Breast epithelium (tissue), 4 donors: Measurements from ENCODE around the gene KMT2E. TPM values are rescaled to one million over a fixed set of nuclear protein-coding genes. Genes with fewer than 3 reads are reported as not detected.
A peak's percentile ranks its signal among the peaks of the same experiment; 100 is the strongest.

Experiments
- DNase-seq, 2 donors: peaks; one replicate each; pipeline ENCODE4 v3.0.0-alpha.2; 2019; ENCODE audit warnings: low spot score in 2 of 2
- H3K27ac ChIP-seq, 2 donors: fragments of 200-600 bp; sonication (generic) in 1 of 2; one replicate each; pipeline ENCODE4 v1.5.1; 2016 to 2019; ENCODE audit warnings: mild to moderate bottlenecking in 1 of 2
- H3K27me3 ChIP-seq, 2 donors: fragments of 200-600 bp; sonication (generic) in 1 of 2; one replicate each; pipeline versions ENCODE4 v1.5.1 to v1.6.0; 2017 to 2019; ENCODE audit warnings: control low read depth in 1 of 2, mild to moderate bottlenecking in 1 of 2
- H3K36me3 ChIP-seq: fragments of 200-600 bp; one replicate; pipeline ENCODE4 v1.5.1; 2019
- H3K4me1 ChIP-seq, 2 donors: fragments of 200-600 bp; sonication (generic); one replicate each; pipeline ENCODE4 v1.5.1; 2016 to 2019; ENCODE audit warnings: control low read depth in 1 of 2
- H3K4me3 ChIP-seq, 3 donors: fragments of 200-600 bp; sonication (generic); 1 replicate in 2 of 3; 2 replicates in 1 of 3; pipeline ENCODE4 v1.5.1; 2016 to 2019; ENCODE audit warnings: mild to moderate bottlenecking in 3 of 3, moderate library complexity in 2 of 3
- H3K9me3 ChIP-seq, 2 donors: fragments of 200-600 bp; sonication (generic) in 1 of 2; one replicate each; pipeline ENCODE4 v1.5.1; 2016 to 2019; ENCODE audit warnings: control low read depth in 1 of 2
- CTCF ChIP-seq, 3 donors: fragments of 450-650 bp; IDR thresholded peaks; one replicate each; pipeline ENCODE4 v1.5.1; 2016 to 2017; ENCODE audit warnings: antibody characterized with exemption in 3 of 3, mild to moderate bottlenecking in 3 of 3, moderate library complexity in 3 of 3
- POLR2A ChIP-seq: fragments of 450-650 bp; IDR thresholded peaks from one replicate; pipeline ENCODE4 v1.6.1; 2016; ENCODE audit warnings: antibody characterized with exemption, mild to moderate bottlenecking, moderate library complexity
- POLR2AphosphoS5 ChIP-seq, 3 donors: sonication (generic); formaldehyde crosslinking; IDR thresholded peaks; one replicate each; pipeline ENCODE4 v1.6.1; 2017; ENCODE audit warnings: antibody characterized with exemption in 3 of 3
- intact Hi-C: fragments of 100-400 bp; cut with DNase I; formaldehyde crosslinking; loops from one replicate; pipeline ENCODE4 v1.15.1; 2023; ENCODE audit warnings: low total_unique reads
- total RNA-seq, 3 donors: library from RNA; depleted of rRNA; stranded (reverse); fragments of >200 nt; gene quantifications; one replicate each; pipeline ENCODE4 v1.1.0, GENCODE V29; 2016

Gene KMT2E
- total RNA-seq, 3 donors from 2014 or later = 88.2 to 184 (median 168) TPM

GRCh38 chr7:104998040-104998752, 15.8 kb upstream of the KMT2E start:
- intact Hi-C loops = no loop called here
- H3K27ac ChIP-seq = no peak overlapping the region
- H3K4me3 ChIP-seq = no peak overlapping the region
- no peaks in the 10 kb centered on the region for H3K9me3 ChIP-seq
- TF ChIP-seq POLR2AphosphoS5 (IDR thresholded peaks at IDR 0.05) (no peak), POLR2A (no peak), CTCF (IDR thresholded peaks at IDR 0.05) (no peak)
- H3K36me3 ChIP-seq = no peaks in the 10 kb centered on the region
- H3K4me1 ChIP-seq = peaks cover 0 to 18% of the 10 kb centered on the region in 2 donors
- no peak for DNase-seq
- no peaks in the 10 kb centered on the region for H3K27me3 ChIP-seq

GRCh38 chr7:105000200-105000599, 13.8 kb upstream of the KMT2E start:
- Histone ChIP-seq H3K36me3 (no peaks in the 10 kb centered on the region), H3K4me1 (peaks cover 3 to 31% of the 10 kb centered on the region in 2 donors), H3K9me3 (no peaks in the 10 kb centered on the region), H3K4me3 (no peak overlapping the region), H3K27ac (no peak overlapping the region), H3K27me3 (no peaks in the 10 kb centered on the region)
- TF ChIP-seq CTCF (IDR thresholded peaks at IDR 0.05) = no peak
- no peak for TF ChIP-seq POLR2AphosphoS5 (IDR thresholded peaks at IDR 0.05)
- no peak for TF ChIP-seq POLR2A
- intact Hi-C loops = no loop called here
- DNase-seq = no peak

DNA sequence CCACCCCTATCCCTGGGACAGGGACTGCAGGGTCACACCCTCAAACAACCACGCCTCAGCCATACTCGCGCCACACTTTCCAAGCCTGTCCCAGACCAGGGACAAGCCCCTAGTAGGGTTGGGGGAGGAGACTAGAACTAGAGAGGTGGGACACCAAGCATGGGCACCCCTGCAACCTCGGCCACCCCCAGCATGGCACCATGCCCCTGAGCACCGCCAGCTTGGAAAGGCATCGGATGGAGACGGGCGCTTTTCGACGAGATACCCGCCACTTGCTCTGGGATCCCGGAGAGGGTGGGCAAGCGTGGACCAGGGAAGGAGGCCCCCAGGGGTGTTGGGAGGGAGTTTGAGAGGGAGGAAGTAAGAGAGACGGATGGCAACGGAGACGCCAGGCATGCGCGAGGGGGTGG, 13.1 kb upstream of the KMT2E start:
- intact Hi-C loops = no loop called here
- Histone ChIP-seq H3K4me3 (no peak overlapping the region), H3K27ac (peak overlapping the region in 1 of 2 donors; percentile 21), H3K27me3 (no peaks in the 10 kb centered on the region), H3K4me1 (peaks cover 3 to 31% of the 10 kb centered on the region in 2 donors), H3K9me3 (no peaks in the 10 kb centered on the region), H3K36me3 (no peaks in the 10 kb centered on the region)
- no peak for TF ChIP-seq POLR2A
- TF ChIP-seq CTCF (IDR thresholded peaks at IDR 0.05) = no peak
- TF ChIP-seq POLR2AphosphoS5 (IDR thresholded peaks at IDR 0.05) = no peak
- no peak for DNase-seq

DNA sequence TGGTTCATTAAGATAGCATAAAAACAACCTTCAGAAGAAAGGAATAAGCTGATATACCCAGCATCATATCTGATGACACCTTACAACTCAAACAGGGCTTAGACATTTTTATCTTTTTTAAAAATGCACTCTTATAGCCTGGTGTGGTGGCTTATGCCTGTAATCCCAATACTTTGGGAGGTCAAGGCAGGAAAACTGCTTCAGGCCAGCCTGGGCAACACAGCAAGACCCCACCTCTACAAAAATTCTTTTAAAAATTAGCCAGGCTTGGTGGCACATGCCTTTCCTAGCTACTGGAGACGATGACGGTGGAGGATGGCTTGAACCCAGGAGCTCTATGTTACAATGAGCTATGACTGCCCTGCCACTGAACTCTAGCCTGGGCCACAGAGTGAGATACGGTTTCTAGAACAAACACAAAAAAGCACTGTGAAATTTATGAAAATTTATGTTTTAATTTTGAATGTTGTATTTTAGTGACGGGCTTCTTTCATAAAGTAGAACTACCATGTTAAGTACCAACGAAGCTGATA, 12.3 kb upstream of the KMT2E start:
- Histone ChIP-seq H3K27ac (peak overlapping the region in 1 of 2 donors; percentile 82), H3K27me3 (no peaks in the 10 kb centered on the region)
- TF ChIP-seq POLR2AphosphoS5 (IDR thresholded peaks at IDR 0.05) = no peak
- TF ChIP-seq POLR2A = no peak

GRCh38 chr7:105003275-105003674, 10.7 kb upstream of the KMT2E start:
- TF ChIP-seq POLR2A (no peak), POLR2AphosphoS5 (IDR thresholded peaks at IDR 0.05) (no peak), CTCF (IDR thresholded peaks at IDR 0.05) (no peak)
- Histone ChIP-seq H3K4me3 (peak overlapping the region in 2 of 3 donors; percentile 20 to 37), H3K27me3 (no peaks in the 10 kb centered on the region), H3K36me3 (no peaks in the 10 kb centered on the region), H3K9me3 (no peaks in the 10 kb centered on the region), H3K4me1 (peaks cover 4 to 29% of the 10 kb centered on the region in 2 donors), H3K27ac (peak overlapping the region; percentile 77 to 82)
- intact Hi-C loops = no loop called here
- DNase-seq = no peak

More for the DNA sequence above, 12.3 kb upstream of the KMT2E start:
- Histone ChIP-seq H3K36me3 (no peaks in the 10 kb centered on the region), H3K4me1 (peaks cover 3 to 29% of the 10 kb centered on the region in 2 donors), H3K9me3 (no peaks in the 10 kb centered on the region), H3K4me3 (no peak overlapping the region)
- intact Hi-C loops = no loop called here
- DNase-seq = no peak
